HG02938 (cell line): ENCODE measurements around the gene AGMO.
"Not testable (repeated sequence)": the region's sequence is repeated elsewhere in the genome, so short reads cannot be mapped to it uniquely, and the experiment has no call there.

ENCODE experiments used
- ATAC-seq: cut with Tn5 transposase; IDR thresholded peaks from one replicate; pipeline ENCODE4 v1.9.1; 2021; ENCODE audit warnings: mild to moderate bottlenecking, moderate library complexity; ENCODE audit not compliant: unreplicated experiment

The AGMO gene

DNA sequence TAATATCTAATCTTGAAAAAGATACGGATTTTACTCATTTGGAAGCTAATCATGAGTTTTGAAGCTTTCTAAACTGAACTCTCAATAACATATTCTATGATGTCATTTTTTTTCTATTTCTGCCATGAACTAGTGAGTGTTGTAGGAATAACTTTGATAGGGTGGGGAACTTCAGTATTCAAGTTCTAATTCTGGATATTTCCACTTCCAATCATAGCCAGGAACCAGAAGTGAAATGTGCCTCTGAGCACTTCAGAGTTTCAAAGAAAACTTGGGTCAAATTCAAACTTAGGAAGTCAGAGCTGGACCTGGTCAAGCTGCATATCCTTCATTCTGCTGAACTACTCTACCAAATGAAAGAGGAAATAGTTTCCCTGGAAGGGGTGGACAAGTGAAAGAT lies 847 bp downstream of the AGMO start:
- ATAC-seq: no peak

GRCh38 chr7:15559416-15559928 lies 2.3 kb downstream of the AGMO start:
- no peak for ATAC-seq

DNA sequence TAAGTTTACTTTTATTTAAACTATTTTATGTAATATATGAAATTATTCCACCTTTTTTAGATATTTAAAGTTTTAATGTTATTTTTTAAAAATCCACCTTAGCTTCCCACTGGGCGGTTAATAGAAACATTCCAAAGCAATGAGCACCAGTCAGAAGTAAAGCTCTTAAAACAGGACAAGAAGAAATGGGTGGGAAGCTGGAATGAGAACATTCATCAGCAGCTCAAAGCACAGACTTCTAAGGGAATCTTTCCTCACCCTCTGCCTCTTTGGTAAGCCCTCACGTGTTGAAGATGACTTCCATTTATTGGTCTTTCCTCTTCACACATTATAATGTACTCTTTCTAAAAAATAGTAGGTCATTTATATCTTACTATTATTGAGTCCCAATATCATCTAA lies 3.1 kb downstream of the AGMO start:
- no peak for ATAC-seq

DNA sequence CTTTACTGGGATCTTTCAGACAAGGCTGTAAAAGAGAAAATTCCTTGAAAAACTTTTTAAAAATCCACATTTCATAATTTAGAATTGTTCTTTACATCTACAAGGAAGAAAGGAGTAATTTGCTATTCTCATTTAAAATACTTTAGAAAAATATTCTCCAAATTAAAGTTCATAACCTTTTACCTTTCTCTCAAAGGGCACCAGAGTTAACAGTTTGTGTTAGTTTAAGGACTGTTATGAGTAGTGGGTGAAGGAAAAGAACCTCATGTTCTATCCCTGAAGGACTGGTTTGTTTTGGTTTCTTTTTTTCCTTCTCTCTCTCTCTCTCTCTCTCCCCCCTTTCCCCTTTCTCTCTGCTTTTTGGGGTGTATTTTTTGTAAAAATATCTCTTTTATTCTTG lies 4.1 kb downstream of the AGMO start:
- ATAC-seq: no peak

DNA sequence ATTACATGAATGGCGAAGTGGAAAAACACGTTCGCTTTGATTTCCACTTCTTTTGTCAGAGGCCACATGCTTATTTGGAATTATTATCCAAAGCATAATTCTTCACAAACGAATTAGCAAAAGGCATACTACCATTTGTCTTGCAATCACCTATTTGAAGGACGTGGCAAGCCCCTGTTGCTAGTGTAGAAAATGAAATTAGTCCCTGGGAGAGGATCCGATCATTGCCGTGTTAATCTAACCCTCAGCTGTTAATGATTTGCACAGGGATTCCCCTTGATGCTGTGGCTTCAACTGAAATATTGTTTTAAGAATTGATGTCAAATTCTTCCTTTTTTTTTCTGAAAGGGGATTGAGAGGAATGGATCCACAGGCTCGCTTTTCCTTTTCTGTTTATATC lies 4.6 kb downstream of the AGMO start:
- no peak for ATAC-seq

DNA sequence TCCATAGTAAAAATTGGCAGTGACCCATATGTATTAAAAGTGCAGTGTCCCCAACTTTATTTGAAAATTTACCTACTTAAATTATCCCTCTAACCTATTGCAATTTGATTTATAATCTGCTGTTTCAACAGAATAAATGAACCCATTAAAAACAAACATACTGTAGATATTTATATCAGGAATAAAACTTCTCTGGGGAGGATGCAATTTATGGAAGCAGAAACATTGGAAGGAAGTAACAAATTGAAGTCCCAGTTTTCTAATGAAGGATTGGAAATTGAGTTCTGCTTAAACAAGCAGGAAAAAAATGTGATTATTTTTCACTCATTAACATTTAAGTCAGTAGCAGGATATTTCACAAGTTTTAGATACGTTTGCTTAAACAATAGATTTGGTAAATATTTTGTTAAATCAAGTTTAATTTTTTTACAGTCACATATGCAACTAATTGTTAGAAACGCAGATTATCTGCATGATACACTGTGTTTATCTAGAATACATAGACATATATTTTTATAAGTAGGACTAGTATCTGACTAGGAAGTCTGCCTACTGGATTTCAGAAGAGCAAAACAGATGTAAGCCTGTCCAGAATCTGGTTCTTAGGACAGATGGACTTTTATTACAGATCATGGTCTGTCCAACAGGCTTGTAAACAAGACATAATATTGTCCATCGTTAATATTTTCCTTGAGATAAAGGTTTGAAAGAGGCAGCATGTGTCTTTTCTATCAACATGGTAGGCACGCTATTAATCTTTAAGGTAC lies 5.3 kb downstream of the AGMO start:
- ATAC-seq: no peak

DNA sequence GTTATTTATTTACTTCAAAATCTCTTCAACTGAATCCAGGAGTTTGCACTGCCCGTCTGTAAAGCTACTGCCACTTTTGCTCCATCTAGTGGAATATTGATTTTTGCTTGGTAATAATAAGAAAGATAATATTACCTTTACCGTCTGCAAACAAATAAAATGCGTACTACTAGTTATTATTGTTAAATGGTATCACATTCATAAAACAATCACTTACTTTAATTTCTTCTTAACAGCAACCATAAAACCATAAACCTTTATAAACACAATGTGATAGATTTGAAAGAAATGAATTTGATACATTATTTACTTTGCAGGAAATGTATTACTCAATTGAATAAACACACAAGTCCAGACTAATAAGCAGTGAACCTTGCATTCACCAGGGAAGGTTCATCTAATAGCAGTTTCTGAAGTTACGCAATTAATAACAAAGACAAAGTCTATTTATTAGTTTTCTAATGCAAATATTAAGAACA lies 6.4 kb downstream of the AGMO start:
- no peak for ATAC-seq

GRCh38 chr7:15554744-15555143 lies 7.1 kb downstream of the AGMO start:
- no peak for ATAC-seq

DNA sequence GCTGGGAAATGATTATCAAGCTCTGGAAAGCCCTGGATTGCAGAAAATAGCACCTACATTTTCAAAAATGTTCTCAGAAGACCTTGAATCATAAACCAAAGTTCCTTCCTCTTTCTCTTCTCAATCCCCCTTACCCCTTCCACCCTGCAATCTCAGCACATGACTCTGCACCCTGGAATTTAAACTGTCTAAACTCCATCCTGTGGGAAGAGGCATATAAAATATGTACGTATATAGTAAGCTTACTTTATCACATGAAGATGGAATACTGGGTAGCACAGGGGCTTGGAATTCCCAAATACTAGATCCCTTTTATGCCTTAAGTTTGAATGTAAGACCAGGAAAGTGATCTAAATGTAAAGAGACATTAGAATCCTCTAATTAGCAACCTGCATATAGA lies 7.7 kb downstream of the AGMO start:
- no peak for ATAC-seq

GRCh38 chr7:15547320-15547719 lies 14.5 kb downstream of the AGMO start:
- not testable (repeated sequence) for ATAC-seq

- ATAC-seq: no peak
Measured at GRCh38 chr7:15546272-15546792, 15.5 kb downstream of the AGMO start.

GRCh38 chr7:15544050-15544449 lies 17.8 kb downstream of the AGMO start:
- no peak for ATAC-seq

- ATAC-seq: no peak
Measured at GRCh38 chr7:15543256-15543655, 18.6 kb downstream of the AGMO start.

- ATAC-seq: no peak
Measured at GRCh38 chr7:15527648-15528047, 34.2 kb downstream of the AGMO start.

DNA sequence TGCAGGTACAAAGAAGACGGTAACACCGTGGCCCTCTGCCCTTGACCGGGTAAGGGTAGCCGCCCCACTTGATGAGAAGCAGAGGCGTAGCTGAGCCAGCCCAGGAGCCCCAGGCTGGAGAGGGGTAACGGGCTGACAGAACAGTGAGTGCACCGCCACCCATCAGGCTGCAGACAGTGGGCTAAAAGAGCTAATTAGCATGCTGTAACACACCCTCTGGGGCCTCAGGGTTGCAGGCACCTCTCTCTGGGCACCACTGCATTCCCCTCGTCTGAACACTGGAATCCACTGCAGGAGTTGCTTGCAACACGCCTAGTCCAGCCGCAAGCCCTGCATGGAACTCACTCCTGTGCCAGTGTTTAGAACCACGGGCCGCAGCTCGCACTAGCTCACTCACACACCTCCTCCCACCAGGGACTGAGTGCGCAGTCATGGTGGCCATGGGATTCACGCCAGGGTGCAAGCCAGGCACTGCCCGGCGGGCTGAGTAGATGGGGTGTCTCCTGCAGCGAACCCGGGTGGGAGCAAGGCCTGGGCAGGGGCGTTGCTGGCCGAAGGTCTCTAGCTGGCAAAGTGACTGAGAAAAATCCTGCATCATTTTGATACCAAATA lies 36.1 kb downstream of the AGMO start:
- ATAC-seq: no peak

DNA sequence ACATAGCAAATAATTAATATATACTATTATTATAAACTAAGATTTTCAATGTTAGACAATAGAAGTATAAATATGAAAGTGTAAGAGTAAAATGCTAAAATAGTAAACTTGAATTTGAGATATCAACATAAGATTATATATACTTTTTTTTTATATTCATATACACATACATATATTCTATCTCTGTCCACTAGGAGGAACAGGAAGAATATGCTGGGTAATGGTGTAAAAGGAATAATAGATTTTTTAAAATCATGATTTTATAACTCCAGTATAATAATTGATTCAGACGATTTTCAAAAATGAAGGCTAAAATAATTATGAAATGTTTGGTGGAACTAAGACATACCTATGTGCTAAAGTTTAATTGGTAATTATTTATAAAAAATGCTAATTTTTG lies 37.7 kb downstream of the AGMO start:
- no peak for ATAC-seq

DNA sequence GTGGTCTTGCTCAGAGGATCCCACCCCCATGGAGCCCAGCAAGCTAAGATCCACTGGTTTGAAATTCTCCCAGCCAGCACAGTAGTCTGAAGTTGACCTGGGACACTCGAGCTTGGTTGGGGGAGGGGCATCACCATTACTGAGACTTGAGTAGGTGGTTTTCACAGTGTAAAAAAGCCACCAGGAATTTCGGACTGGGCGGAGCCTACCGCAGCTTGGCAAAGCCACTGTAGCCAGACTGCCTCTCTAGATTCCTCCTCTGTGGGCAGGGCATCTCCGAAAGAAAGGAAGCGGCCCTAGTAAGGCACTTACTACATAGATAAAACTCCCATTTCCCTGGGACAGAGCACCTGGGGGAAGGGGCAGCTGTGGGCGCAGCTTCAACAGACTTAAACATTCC lies 44.0 kb downstream of the AGMO start:
- ATAC-seq: not testable (repeated sequence)

DNA sequence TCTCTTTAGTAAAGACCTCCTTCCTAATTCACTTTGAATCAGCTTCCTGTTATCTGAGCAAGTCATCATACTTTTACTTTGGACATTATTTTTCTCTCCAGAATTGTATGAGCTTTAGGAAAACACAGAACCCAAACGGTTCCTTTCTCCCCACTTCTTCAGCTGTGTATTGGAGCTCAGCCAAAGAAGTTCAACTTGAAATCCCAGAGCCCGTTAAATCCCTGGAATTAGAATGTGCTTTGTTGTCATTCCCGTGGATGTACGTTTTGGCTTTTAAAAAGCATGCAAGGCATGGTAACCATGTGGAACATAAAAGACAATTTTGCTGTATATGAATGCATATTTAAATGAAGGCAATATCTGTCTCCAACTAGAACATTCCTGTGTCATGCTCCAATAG lies 46.6 kb downstream of the AGMO start:
- ATAC-seq: no peak

- no peak for ATAC-seq
Measured at GRCh38 chr7:15508258-15508657, 53.6 kb downstream of the AGMO start.

GRCh38 chr7:15507708-15508107 lies 54.1 kb downstream of the AGMO start:
- ATAC-seq: no peak

GRCh38 chr7:15507171-15507570 lies 54.6 kb downstream of the AGMO start:
- no peak for ATAC-seq

DNA sequence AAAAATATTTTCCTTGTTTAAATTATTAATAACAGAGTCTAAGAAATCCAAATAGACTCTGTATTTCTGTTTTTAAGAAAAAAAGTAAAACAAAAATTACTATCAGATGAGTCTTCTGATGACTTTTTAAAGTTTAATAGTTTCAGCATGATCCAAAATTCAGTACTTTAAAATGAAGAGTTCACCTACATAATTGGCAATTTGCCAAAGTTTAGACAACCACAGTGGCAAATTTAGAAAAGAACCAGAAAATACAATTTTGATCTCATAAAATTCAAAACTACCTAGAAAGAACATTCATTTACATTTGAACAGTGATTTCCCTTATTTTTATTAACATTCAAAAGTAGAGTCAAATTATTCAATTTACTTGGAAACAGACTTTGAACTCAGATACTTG lies 56.1 kb downstream of the AGMO start:
- ATAC-seq: no peak
